A673 (cell line): ENCODE measurements around the gene CAMK1D. TPM values are rescaled to one million over a fixed set of nuclear protein-coding genes. Genes with fewer than 3 reads are reported as not detected.

ENCODE experiments used
- BruUV-seq: library from RNA; stranded (reverse); fragments of 400-500 nt; replicated peaks from 2 replicates; lab custom pipeline; 2021; lab: Mats Ljungman, UMichigan
- CTCF ChIA-PET: fragments of 300-600 bp; sonication (Branson Sonifier 250); formaldehyde crosslinking; loops from one replicate; lab custom pipeline; 2022; ENCODE audit warnings: antibody characterized with exemption; lab: Charles Lee
- POLR2A ChIA-PET: fragments of 300-600 bp; sonication (Branson Sonifier 250); formaldehyde crosslinking; loops from one replicate; lab custom pipeline; 2022; ENCODE audit warnings: antibody characterized with exemption; ENCODE audit not compliant: low non-redundant PET; lab: Charles Lee
- DNase-seq: peaks from one replicate; pipeline ENCODE4 v3.0.0-alpha.2; 2015; ENCODE audit warnings: low spot score
- H3K27ac ChIP-seq: fragments of 200-600 bp; sonication (generic); 2 replicates; pipeline ENCODE4 v1.5.1; 2016; ENCODE audit warnings: mixed run types, low read depth, mild to moderate bottlenecking, mixed read lengths, antibody characterized with exemption, low read length; ENCODE audit not compliant: poor library complexity, severe bottlenecking
- H3K27me3 ChIP-seq: fragments of 200-600 bp; sonication (generic); replicated peaks from 2 replicates; pipeline ENCODE4 v1.6.1; 2017; ENCODE audit warnings: mixed run types, low read depth, mild to moderate bottlenecking, mixed read lengths, antibody characterized with exemption, low read length; ENCODE audit not compliant: insufficient read depth, poor library complexity
- H3K36me3 ChIP-seq: fragments of 200-600 bp; sonication (generic); 2 replicates; pipeline ENCODE4 v1.6.1; 2016; ENCODE audit warnings: mixed run types, mild to moderate bottlenecking, mixed read lengths, antibody characterized with exemption, low read length; ENCODE audit not compliant: insufficient read depth, poor library complexity, severe bottlenecking
- H3K4me1 ChIP-seq: fragments of 200-600 bp; sonication (generic); 2 replicates; pipeline ENCODE4 v1.6.1; 2017; ENCODE audit warnings: mixed run types, mild to moderate bottlenecking, mixed read lengths, antibody characterized with exemption, low read length; ENCODE audit not compliant: insufficient read depth, poor library complexity, severe bottlenecking
- H3K4me3 ChIP-seq: fragments of 200-600 bp; sonication (generic); 2 replicates; pipeline ENCODE4 v1.5.1; 2016; ENCODE audit warnings: low read depth, mixed run types, mild to moderate bottlenecking, mixed read lengths, low read length; ENCODE audit not compliant: poor library complexity, severe bottlenecking
- H3K9me3 ChIP-seq: fragments of 200-600 bp; sonication (generic); 2 replicates; pipeline ENCODE4 v1.6.1; 2016; ENCODE audit warnings: mixed run types, low read depth, mild to moderate bottlenecking, mixed read lengths, antibody characterized with exemption, low read length; ENCODE audit not compliant: poor library complexity, severe bottlenecking
- CTCF ChIP-seq: fragments of 300-800, 200-600 bp; sonication (generic); conservative IDR thresholded peaks from 2 replicates; pipeline ENCODE4 v1.5.1; 2017; ENCODE audit warnings: low read depth, mild to moderate bottlenecking, antibody characterized with exemption, low read length, moderate library complexity, mixed read lengths
- EZH2 ChIP-seq: fragments of 200-600 bp; sonication (generic); IDR thresholded peaks from 2 replicates; pipeline ENCODE4 v1.6.1; 2017; ENCODE audit warnings: borderline replicate concordance, low read depth, mild to moderate bottlenecking, mixed read lengths, antibody characterized with exemption, low read length; ENCODE audit not compliant: poor library complexity, severe bottlenecking
- intact Hi-C: fragments of 100-400 bp; cut with micrococcal nuclease; formaldehyde crosslinking; loops from one replicate; pipeline ENCODE4 v1.10.0; 2022; ENCODE audit not compliant: unreplicated experiment
- total RNA-seq: library from RNA; stranded (reverse); gene quantifications from 2 replicates; pipeline ENCODE4 v1.2.3, GENCODE V29; 2021

The CAMK1D gene
- total RNA-seq, 1 experiment from 2014 or later: 23.7 TPM

GRCh38 chr10:12423896-12424295 lies 74.5 kb downstream of the CAMK1D start:
- ChIA-PET CTCF (no interaction called here), POLR2A (no interaction called here)

GRCh38 chr10:12427276-12427675 lies 77.9 kb downstream of the CAMK1D start:
- Histone ChIP-seq H3K4me3 (no peak overlapping the region), H3K9me3 (no peaks in the 10 kb centered on the region), H3K36me3 (no peaks in the 10 kb centered on the region), H3K27me3 (no peaks in the 10 kb centered on the region), H3K27ac (no peak overlapping the region), H3K4me1 (no peaks in the 10 kb centered on the region)
- POLR2A ChIA-PET: no interaction called here
- BruUV-seq: no TSS peak
- TF ChIP-seq CTCF (no peak), EZH2 (no peak)
- CTCF ChIA-PET: no interaction called here
- DNase-seq: no peak
- intact Hi-C loops: no loop called here

More at GRCh38 chr10:12423896-12424295, 74.5 kb downstream of the CAMK1D start:
- H3K27ac ChIP-seq: no peak overlapping the region
- H3K4me3 ChIP-seq: no peak overlapping the region
- intact Hi-C loops: no loop called here
- DNase-seq: no peak
- H3K4me1 ChIP-seq: no peaks in the 10 kb centered on the region
- BruUV-seq: no TSS peak
- no peaks in the 10 kb centered on the region for H3K36me3 ChIP-seq
- H3K27me3 ChIP-seq: no peaks in the 10 kb centered on the region
- H3K9me3 ChIP-seq: no peaks in the 10 kb centered on the region
- TF ChIP-seq CTCF: no peak

DNA sequence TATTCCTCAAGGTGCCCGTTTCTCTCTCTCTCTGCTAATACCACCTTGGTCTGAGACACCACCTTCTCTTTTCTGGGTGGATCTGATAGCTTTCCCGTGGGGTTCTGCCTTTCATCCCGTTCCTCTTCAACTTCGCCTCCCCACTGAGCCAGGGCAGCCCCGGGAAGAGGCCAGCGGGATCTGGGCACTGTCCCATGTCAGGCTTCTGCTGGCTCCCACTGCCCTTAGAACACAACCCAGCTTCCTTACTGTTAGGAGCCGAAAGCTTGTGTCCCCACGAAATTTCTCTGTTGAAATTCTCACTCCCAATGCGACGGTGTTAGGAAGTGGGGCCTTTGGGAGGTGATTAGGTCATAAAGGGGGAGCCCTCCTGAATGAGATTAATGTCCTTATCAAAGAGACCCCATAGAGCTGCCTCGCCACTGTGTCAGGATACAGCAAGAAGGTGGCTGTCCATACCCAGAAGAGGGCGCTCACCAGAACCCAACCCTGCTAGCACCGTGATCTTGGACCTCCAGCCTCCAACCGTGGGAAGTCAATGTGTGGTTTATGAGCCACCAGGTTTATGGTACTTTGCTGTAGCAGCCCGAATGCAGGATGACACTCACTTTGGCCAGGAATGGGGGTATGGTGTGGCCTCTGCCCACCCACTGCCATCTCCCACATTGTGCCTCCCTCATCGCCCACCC lies 79.2 kb downstream of the CAMK1D start:
- DNase-seq: no peak
- TF ChIP-seq CTCF (no peak), EZH2 (no peak)
- ChIA-PET POLR2A (no interaction called here), CTCF (no interaction called here)
- Histone ChIP-seq H3K36me3 (no peaks in the 10 kb centered on the region), H3K27ac (no peak overlapping the region), H3K9me3 (no peaks in the 10 kb centered on the region), H3K4me1 (no peaks in the 10 kb centered on the region), H3K4me3 (no peak overlapping the region), H3K27me3 (no peaks in the 10 kb centered on the region)
- intact Hi-C loops: no loop called here
- no TSS peak for BruUV-seq
